GM18517 (cell line): ENCODE results near the gene MAPK10.
"Not testable (repeated sequence)": the region's sequence is repeated elsewhere in the genome, so short reads cannot be mapped to it uniquely, and the experiment has no call there.

Experiments used
- ATAC-seq: cut with Tn5 transposase; IDR thresholded peaks from one replicate; pipeline ENCODE4 v1.9.1; 2021; ENCODE audit warnings: mild to moderate bottlenecking, moderate library complexity; ENCODE audit not compliant: unreplicated experiment

MAPK10 gene

GRCh38 chr4:86218746-86219473, 140.9 kb downstream of the MAPK10 start:
- no peak for ATAC-seq

- no peak for ATAC-seq
Measured at GRCh38 chr4:86203176-86203575, 156.7 kb downstream of the MAPK10 start.

GRCh38 chr4:86185659-86186058, 174.2 kb downstream of the MAPK10 start:
- ATAC-seq: no peak

- no peak for ATAC-seq
Measured at GRCh38 chr4:86184901-86185285, 175.0 kb downstream of the MAPK10 start.

- no peak for ATAC-seq
Measured at GRCh38 chr4:86184216-86184900, 175.5 kb downstream of the MAPK10 start.

GRCh38 chr4:86181585-86181984, 178.3 kb downstream of the MAPK10 start:
- no peak for ATAC-seq

- no peak for ATAC-seq
Measured at GRCh38 chr4:86178211-86178610, 181.6 kb downstream of the MAPK10 start.

- ATAC-seq: no peak
Measured at GRCh38 chr4:86174506-86174905, 185.3 kb downstream of the MAPK10 start.

GRCh38 chr4:86168335-86168734, 191.5 kb downstream of the MAPK10 start:
- not testable (repeated sequence) for ATAC-seq

- ATAC-seq: no peak
Measured at GRCh38 chr4:86160426-86160825, 199.4 kb downstream of the MAPK10 start.

GRCh38 chr4:86159216-86159615, 200.6 kb downstream of the MAPK10 start:
- ATAC-seq: no peak

GRCh38 chr4:86156531-86156930, 203.3 kb downstream of the MAPK10 start:
- ATAC-seq: no peak

- no peak for ATAC-seq
Measured at GRCh38 chr4:86155766-86156165, 204.1 kb downstream of the MAPK10 start.

GRCh38 chr4:86152454-86152853, 207.4 kb downstream of the MAPK10 start:
- ATAC-seq: no peak

GRCh38 chr4:86151196-86151595, 208.7 kb downstream of the MAPK10 start:
- ATAC-seq: no peak

GRCh38 chr4:86141161-86141560, 218.7 kb downstream of the MAPK10 start:
- no peak for ATAC-seq

- no peak for ATAC-seq
Measured at GRCh38 chr4:86132468-86132867, 227.4 kb downstream of the MAPK10 start.

- no peak for ATAC-seq
Measured at GRCh38 chr4:86131456-86131855, 228.4 kb downstream of the MAPK10 start.

GRCh38 chr4:86130160-86130933, 229.5 kb downstream of the MAPK10 start:
- no peak for ATAC-seq

- no peak for ATAC-seq
Measured at GRCh38 chr4:86129546-86129945, 230.3 kb downstream of the MAPK10 start.

- ATAC-seq: no peak
Measured at GRCh38 chr4:86122404-86122803, 237.4 kb downstream of the MAPK10 start.

- no peak for ATAC-seq
Measured at GRCh38 chr4:86118711-86119110, 241.1 kb downstream of the MAPK10 start.
